Activated CD4-positive, alpha-beta T cell treated with anti-CD3 and anti-CD28 coated beads for 48 hours (primary cell): ENCODE data around the gene FKBP8.

Experiments
- DNase-seq: peaks from one replicate; pipeline ENCODE4 v3.0.0-alpha.2; 2020

FKBP8 gene

DNA sequence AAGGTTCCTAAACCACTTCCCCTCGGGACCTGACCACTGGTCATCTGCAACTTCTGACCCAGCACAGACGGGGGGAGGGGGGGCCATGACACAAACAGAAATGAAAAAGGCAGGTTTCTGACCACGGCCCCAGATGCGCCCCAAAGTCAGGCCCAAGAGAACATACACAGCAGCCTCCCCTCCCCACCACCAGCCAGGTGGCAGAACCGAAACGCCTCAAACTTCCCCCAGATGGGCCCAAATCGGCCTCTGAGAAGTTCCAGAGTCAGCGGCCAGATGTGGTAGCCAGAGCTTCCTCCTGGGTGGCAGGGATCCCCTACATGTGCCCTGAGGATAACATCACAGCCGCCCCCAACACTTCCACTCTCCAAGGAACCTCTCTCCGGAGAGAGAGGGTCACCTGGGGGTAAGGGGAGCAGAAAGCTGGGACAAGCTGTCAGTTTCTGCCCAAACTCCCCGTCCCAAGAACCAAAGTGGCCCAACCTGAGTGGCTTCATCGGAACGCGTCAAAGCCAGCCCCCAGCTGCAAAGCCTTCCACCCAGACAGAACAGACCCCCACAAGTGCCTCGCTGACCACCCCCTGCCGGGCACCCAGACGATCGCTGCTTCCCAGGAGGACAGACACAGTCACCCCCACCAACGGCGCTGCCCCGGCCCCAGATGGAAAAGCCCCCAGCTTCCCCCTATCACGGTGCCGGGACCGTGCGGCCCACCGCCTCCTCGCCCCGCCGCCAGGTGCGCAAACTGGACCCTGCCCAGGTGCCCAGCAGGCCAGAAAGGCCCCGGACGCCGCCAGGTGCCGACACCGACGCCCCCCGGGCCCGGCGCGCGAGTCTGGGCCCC lies 22.3 kb downstream of the FKBP8 start:
- peak; percentile 28 for DNase-seq

DNA sequence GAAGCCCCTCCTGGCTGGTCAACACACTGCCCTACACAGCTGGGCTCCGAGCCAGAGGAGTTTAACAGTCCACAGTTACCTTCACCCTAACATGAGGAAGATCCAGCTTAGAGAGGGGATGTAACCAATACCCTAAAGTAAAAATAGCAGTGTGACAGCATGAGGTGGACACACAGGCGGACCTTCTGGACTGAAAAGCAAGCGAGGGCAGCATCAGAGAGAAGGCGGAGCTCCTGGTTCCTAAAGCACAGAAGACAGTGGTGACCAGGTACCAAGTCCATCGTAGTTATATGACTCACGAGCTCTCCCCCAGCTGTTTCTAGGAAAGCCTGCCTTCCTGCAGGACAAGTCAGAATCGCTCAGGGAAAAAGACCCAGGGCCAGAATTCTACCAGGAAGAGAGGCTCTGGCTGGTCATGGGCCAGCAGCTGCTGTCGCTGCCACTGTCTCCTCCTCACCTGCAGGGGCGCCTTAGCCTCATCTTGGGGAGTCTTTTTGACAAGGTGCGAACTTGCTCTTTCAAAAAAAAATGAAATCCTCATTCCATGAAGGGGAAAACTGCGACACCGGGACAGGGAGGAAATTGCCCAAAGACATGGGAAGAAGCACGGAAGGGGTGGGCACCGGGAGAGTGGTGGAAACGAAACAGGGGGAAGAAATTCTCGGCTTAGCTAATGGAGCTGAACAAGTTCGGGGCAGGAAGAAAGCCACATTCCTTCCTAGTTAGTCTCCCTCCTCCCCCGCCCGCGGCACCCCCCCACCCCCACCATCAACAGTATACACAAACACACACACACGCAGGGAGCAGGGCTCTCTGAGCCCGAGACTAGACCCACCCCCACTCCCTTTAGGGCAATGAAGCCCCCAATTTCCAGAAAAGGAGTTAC lies 23.2 kb downstream of the FKBP8 start:
- peak; percentile 74 for DNase-seq

- DNase-seq: no peak
Measured at GRCh38 chr19:18518639-18519038, 24.7 kb downstream of the FKBP8 start.

GRCh38 chr19:18517606-18518005 lies 25.8 kb downstream of the FKBP8 start:
- DNase-seq: no peak

GRCh38 chr19:18515959-18516358 lies 27.4 kb downstream of the FKBP8 start:
- DNase-seq: no peak

DNA sequence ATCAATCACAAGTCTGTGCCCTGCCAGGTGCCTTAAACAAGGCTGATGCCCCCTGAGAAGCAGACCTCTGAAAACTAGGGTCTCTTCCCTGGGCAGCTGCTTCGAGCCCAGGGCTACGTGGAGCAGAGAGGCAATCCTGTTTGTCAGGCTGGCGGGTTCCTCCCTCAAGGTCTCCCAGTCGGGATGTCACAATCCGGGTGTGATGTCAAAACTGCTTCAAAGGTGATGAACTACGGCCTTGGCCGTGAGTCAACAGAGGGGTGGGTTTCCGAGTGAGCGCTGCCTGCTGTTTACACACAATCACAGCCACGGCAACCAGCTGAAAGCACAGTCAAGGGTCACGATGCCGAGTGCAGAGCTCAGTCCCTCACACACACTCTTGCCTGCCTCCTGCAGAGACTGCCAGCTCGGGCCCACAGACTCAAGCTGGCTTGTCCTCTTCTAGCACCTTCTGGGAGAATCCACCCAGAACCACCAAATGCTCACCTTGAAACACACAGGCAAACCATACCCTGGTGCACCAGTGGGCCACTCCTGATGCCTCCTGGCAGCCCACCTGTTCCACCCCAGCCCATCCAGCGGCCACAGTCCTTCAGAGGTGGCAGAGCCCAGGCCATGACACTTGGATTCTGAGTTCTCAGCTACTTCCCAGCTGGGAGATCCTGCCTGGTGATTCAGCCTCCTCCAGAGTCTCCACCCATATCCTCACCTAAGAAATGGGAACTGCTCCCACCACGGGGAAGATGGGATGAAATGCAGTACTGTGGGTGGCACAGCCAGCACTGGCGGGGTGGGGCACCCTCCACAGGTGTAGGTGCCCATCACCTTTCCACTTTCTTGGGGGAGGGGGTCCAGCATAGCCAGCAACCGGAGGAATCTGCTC lies 28.3 kb downstream of the FKBP8 start:
- DNase-seq: no peak

DNA sequence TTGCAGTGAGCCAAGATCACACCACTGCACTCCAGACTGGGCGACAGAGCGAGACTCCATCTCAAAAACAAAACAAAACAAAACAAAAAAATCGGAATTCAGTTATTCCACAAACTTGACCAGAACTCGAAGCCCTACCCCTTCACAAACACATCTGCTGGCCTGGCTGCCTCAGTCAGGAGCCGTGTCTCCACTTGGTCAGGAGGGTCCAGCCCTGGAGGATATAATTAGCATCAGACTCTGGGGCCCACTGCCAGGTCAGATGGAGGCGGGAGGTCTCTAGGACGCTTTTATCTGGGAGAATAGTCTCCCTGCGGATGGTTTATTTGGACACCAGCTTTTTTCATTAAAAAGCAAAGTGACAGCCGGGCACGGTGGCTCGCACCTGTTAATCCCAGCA lies 29.5 kb downstream of the FKBP8 start:
- DNase-seq: no peak

DNA sequence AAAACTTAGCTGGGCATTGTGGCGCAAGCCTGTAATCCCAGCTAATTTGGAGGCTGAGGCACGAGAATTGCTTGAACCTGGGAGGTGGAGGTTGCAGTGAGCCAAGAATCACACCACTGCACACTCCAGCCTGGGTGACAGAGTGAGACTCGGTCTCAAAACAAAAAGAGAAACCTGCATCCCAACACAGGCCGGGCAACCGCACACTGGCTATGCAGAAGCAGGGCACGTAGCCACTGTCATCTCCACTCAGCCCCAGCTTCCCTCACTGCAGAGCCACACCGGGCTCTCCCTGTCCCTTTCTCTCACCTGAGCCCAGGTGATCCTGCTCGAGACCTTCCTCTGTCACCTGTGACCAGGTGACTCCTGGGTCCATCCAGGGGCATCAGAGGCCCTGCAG lies 33.2 kb downstream of the FKBP8 start:
- DNase-seq: no peak

GRCh38 chr19:18508585-18508984 lies 34.8 kb downstream of the FKBP8 start:
- DNase-seq: no peak

GRCh38 chr19:18507727-18508440 lies 35.5 kb downstream of the FKBP8 start:
- DNase-seq: no peak

- no peak for DNase-seq
Measured at GRCh38 chr19:18507021-18507726, 36.2 kb downstream of the FKBP8 start.

DNA sequence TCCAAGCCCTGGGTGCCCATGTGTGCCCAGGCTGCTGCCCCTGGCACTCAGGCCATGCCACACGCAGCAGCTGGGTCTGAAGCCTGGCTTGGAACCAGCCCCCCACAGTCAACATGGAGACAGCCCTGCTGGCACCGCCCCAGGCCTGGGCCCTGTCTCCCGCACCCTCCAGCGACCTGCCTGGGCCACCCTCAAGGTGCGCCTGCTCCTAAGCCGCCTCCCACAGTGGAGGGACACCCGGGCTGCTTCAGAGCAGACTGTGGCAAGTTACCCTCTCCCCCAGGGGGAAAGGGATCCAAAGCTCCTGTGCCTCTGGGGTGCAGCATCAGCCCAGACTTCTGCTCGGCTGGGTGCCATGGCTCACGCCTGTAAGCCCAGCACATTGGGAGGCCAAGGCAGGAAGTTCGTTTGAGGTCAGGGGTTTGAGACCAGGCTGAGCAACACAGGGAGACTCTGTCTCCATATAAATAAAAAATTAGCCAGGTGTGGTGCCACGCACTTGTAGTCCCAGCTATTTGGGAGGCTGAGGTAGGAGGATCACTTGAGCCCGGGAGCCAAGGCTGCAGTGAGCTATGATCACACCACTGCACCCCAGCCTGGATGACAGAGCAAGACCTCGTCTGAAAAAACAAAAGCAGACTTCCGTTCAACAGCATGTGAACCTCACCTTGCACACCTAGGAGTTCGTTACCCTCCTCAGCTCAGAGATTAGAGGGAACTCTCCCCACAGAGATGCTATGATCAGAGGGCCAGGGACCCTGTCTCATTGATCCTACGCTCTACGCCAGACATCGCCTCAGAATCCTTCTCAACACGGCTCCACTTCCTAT lies 37.1 kb downstream of the FKBP8 start:
- DNase-seq: no peak

DNA sequence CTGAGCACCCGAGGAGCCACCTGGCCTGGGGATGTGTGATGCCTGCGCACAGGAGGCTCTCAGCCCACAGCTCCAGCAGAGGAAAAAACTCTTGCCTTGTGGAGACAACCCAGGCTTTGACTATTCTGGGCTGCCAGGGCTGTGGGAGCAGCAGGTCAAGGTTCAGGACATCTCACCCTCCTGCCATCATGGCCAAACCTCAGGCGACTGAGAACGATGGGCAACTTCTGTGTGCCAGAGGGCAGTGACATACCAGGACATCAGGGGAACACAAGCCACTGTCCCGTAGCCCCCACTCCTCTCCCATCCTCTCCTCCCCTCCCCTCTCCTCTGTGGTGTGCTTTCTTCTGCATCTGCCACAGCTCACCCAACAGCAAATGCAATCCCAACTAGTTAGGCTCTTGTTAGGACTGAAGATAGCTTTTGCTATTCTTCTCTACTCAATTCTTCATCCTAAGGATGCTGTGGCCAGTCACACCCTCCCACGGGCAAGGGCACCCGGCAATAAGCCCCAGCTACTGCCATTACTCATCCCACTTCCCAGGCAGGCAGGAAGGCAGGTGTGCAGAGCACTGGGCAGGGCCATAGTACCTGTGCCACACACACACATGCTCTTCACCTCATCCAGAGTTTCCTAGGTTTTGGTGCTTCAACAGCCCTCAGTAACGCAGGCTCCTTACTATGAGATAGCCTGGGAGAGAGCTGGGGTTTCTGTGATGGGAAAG lies 38.3 kb downstream of the FKBP8 start:
- peak; percentile 57 for DNase-seq

GRCh38 chr19:18503971-18504885 lies 39.1 kb downstream of the FKBP8 start:
- DNase-seq: no peak

DNA sequence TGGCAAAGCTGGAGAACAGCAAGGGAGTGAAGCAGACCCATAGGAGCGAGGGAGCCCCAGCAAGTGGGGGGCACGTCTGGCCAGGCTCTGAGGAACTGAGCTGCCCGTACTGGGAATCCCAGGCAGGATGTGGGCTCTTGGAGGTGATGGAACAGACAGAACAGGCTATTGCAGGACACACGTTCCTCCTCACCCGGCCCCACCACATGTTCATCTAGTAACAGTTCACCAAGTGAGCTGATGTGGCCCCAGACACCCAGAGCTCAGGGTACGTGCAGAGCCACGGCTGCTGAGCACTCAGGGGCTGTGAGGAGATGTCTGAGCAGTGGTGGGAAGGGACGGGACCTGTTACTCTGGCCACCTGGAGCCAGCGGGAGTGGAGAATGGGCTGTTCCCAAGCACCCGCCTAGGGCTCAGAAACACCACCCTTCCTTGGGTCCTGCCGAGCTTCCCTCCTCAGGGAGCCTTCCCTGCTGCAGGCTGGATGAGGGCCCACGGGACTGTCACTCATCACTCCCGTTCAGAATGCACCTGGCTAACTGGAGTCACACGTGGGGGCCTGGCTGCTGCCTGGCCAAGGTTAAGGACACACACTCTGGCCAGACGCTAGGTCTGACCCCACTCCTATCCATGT lies 39.9 kb downstream of the FKBP8 start:
- no peak for DNase-seq

DNA sequence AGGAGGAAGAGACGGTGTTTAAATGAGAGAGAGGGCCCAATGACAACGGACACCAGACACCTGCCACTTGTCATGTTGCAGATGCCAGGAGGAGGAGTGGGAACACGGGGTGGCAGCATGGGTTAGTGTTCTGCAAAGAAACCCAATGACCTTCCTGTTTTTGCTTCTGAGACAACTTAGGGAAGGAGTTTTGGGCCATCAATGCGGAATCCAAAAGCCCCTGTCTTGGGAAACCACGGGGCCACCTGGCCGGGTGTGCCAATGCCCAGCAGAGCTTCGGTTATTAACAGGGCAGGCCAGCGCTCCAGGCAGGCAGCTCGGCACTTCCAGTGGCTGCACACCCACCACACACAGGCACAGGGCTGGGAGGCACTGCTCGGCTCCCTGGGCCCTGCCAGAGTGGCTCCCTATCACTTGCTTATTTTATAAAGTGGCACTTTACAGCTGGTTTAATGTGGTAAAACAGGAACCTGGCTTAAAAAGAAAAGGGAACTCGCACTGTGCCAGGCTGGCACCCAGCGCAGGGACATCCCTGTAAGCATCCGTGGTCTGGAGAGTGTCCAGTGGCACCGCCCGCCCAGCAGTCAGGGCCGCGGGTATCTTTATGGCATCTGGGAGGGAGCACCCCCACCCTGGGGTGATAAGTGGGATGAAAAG lies 40.6 kb downstream of the FKBP8 start:
- no peak for DNase-seq

DNA sequence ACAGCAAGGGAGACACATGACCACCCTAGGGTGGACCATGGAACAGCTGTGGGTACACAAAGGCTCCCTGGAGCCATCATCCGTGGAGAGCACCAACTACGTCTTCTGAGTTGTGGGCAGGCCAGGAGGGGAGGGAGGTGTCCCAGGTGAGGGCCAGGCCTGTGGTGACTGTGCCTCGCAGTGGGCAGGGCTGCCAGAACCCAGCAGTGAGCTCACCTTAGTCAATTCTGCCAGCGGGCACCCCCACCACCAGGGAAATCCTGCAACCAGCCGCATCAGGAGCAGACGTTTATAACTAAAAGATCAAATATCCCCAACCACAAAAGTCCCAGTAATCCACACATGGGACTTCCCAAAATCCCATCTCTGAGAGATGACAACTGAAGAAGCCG lies 41.1 kb downstream of the FKBP8 start:
- no peak for DNase-seq

DNA sequence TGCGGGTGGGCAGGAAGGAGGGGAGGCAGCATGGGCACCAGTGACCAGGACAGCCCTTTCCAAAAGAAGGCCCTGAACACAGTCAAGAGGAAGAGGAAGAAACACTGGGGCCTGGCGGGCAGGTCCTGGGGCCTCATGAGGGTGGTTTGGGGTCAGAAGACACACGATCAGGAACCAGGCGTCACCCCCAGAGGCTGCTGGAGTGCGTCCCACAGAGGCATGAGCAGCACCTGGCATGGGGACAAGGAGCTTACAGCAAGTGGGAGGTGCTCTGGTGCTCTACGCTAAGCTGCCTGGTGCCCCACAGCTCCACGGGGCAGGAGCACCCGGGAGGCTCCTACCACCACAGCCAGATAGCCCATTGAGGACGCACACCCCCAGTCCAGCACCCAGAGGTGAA lies 41.5 kb downstream of the FKBP8 start:
- no peak for DNase-seq
